GM12878 (cell line): Measurements from ENCODE around the gene CHTOP. TPM values are rescaled to one million over a fixed set of nuclear protein-coding genes. Genes with fewer than 3 reads are reported as not detected.

Source experiments
- BACH1 ChIP-seq: fragments of 450-650 bp; IDR thresholded peaks from 2 replicates; pipeline ENCODE4 v1.6.1; 2017; ENCODE audit warnings: mild to moderate bottlenecking, borderline replicate concordance
- CHD2 ChIP-seq: IDR thresholded peaks from 2 replicates; pipeline ENCODE4 v1.6.1; 2011; ENCODE audit warnings: low read depth, low read length, improper control_type of control experiment, borderline replicate concordance
- CREB1 ChIP-seq: IDR thresholded peaks from 2 replicates; pipeline ENCODE4 v1.6.1; 2012; ENCODE audit warnings: low read depth, mild to moderate bottlenecking, inconsistent platforms
- DPF2 ChIP-seq: fragments of 450-650 bp; IDR thresholded peaks from 2 replicates; pipeline ENCODE4 v1.6.1; 2017; ENCODE audit warnings: mild to moderate bottlenecking
- ELK1 ChIP-seq: IDR thresholded peaks from 2 replicates; pipeline ENCODE4 v1.6.1; 2012; ENCODE audit warnings: low read depth, low read length, improper control_type of control experiment
- EP300 ChIP-seq, 2 experiments: fragments of 150-350 bp in 1 of 2; IDR thresholded peaks; 2 replicates each; pipeline ENCODE4 v1.6.1; 2011 to 2012; ENCODE audit warnings: low read depth in 2 of 2, low read length in 2 of 2, borderline replicate concordance in 1 of 2, improper control_type of control experiment in 1 of 2, inconsistent platforms in 1 of 2; ENCODE audit not compliant: control insufficient read depth in 1 of 2
- GABPA ChIP-seq: IDR thresholded peaks from 2 replicates; pipeline ENCODE4 v1.6.1; 2014; ENCODE audit warnings: antibody characterized with exemption, low read depth, mild to moderate bottlenecking, inconsistent platforms
- IKZF2 ChIP-seq, 2 experiments: fragments of 450-650 bp; IDR thresholded peaks; 2 replicates each; pipeline ENCODE4 v1.6.1; 2017; ENCODE audit warnings: mild to moderate bottlenecking in 2 of 2, moderate library complexity in 2 of 2
- KLF5 ChIP-seq: fragments of 450-650 bp; IDR thresholded peaks from 2 replicates; pipeline ENCODE4 v1.6.1; 2014; ENCODE audit warnings: mild to moderate bottlenecking; ENCODE audit not compliant: partially characterized antibody
- MXI1 ChIP-seq: fragments of 150-350 bp; IDR thresholded peaks from 2 replicates; pipeline ENCODE4 v1.6.1; 2011; ENCODE audit warnings: low read depth, mild to moderate bottlenecking, inconsistent platforms, low read length, improper control_type of control experiment
- NR2C1 ChIP-seq: fragments of 450-650 bp; IDR thresholded peaks from 2 replicates; pipeline ENCODE4 v1.6.1; 2017; ENCODE audit warnings: antibody characterized with exemption, mild to moderate bottlenecking, moderate library complexity
- POLR2AphosphoS5 ChIP-seq: IDR thresholded peaks from 2 replicates; pipeline ENCODE4 v1.6.1; 2011; ENCODE audit warnings: mild to moderate bottlenecking, low read length, inconsistent platforms
- RELA ChIP-seq: fragments of 450-650 bp; IDR thresholded peaks from 2 replicates; pipeline ENCODE4 v1.8.0; 2014; ENCODE audit warnings: borderline replicate concordance; ENCODE audit not compliant: partially characterized antibody
- RUNX3 ChIP-seq: IDR thresholded peaks from 2 replicates; pipeline ENCODE4 v1.6.1; 2012; ENCODE audit warnings: low read length, inconsistent platforms
- SIX5 ChIP-seq: IDR thresholded peaks from 2 replicates; pipeline ENCODE4 v1.6.1; 2011; ENCODE audit warnings: mild to moderate bottlenecking, low read depth, low read length, moderate library complexity; ENCODE audit not compliant: severe bottlenecking
- STAT3 ChIP-seq: IDR thresholded peaks from 2 replicates; pipeline ENCODE4 v1.6.1; 2011; ENCODE audit warnings: low read depth, low read length, improper control_type of control experiment
- TAF1 ChIP-seq: IDR thresholded peaks from 2 replicates; pipeline ENCODE4 v1.6.1; 2011; ENCODE audit warnings: mild to moderate bottlenecking, low read depth, low read length, borderline replicate concordance
- YBX1 ChIP-seq: fragments of 450-650 bp; IDR thresholded peaks from 2 replicates; pipeline ENCODE4 v1.6.1; 2016; ENCODE audit warnings: antibody characterized with exemption
- ZBTB40 ChIP-seq: fragments of 450-650 bp; IDR thresholded peaks from 2 replicates; pipeline ENCODE4 v1.6.1; 2016; ENCODE audit warnings: mild to moderate bottlenecking, moderate library complexity, borderline replicate concordance
- ZNF384 ChIP-seq: IDR thresholded peaks from 2 replicates; pipeline ENCODE4 v1.6.1; 2012; ENCODE audit warnings: low read depth, mild to moderate bottlenecking, low read length, improper control_type of control experiment, borderline replicate concordance
- polyA plus RNA-seq, 11 experiments: library from polyadenylated mRNA; depleted of rRNA in 4 of 11; unstranded in 6 of 11; stranded (reverse) in 5 of 11; fragments of >200 nt; fragmentation: Nextera tagmentation in 4 of 11; fragmentation: Illumina TruSeq in 1 of 11; extraction: Ambion mirVana in 4 of 11; extraction: Trizol in 1 of 11; gene quantifications; 1 replicate in 1 of 11; 2 replicates in 10 of 11; pipeline versions ENCODE4 v1.2.1 to v1.2.3, GENCODE V29; 2011 to 2016; ENCODE audit warnings: inconsistent platforms in 2 of 11, missing spikeins in 2 of 11, low read depth in 1 of 11
- total RNA-seq, 4 experiments: library from RNA; depleted of rRNA in 3 of 4; stranded (reverse); fragments of >200 nt in 3 of 4; fragmentation: Illumina TruSeq in 1 of 4; extraction: Trizol in 1 of 4; gene quantifications; 2 replicates each; pipeline versions ENCODE4 v1.2.1 to v1.2.3, GENCODE V29; 2013 to 2021
- TF ChIP-seq, protein P1 (sequence below): fragments of 450-650 bp; IDR thresholded peaks from 2 replicates; pipeline ENCODE4 v1.6.1; 2017; ENCODE audit warnings: mild to moderate bottlenecking, moderate library complexity

CHTOP gene
- total and polyA plus RNA-seq, 10 of the 15 experiments (the other 5 are each of a cell fraction or from before 2014, with no cell fraction given): 8.4 to 93.8 (median 52.3) TPM

DNA sequence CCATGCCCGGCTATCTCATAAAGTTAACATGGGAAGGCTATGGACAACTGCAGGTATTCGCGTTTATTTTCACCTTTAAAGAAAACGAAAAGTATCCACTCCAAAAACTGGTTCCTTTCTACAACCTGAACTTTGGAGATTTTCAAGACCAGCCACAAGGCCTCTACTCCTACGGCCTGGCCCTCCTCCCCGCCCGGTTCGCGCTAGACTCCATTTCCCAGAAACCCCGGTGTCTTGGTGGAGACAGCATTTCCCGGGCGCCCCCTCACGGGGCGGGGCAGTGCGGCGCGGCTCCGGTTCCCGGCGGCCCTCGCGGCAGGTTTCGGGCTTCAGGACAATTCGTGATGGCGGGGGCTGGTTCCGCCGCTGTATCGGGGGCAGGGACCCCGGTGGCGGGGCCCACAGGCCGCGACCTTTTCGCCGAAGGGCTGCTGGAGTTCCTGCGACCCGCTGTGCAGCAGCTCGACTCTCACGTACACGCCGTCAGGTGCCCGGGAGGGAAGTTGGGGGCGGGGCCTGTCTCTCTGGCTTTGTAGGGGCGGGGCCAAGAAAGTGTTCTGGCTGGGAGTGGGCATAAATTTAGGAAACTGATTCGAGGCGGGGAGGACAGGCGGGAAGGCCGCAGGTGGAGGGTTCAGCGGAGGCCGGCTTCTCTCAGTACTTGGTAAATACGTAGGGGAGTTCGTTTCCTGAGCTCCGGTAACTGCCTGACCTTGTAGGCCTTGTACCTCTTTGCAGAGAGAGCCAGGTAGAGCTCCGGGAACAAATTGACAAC is 24.7 kb downstream of the CHTOP start, which contains the start of gene SNAPIN (continued):
- TF ChIP-seq ZBTB40 (peak; percentile 59; the same call in 1 of the 2 replicates), RUNX3 (peak; percentile 44; the same call in 1 of the 2 replicates), POLR2AphosphoS5 (peak; percentile 82), GABPA (peak; percentile 78), YBX1 (no peak), CHD2 (peak; percentile 61; the same call in 1 of the 2 replicates), CREB1 (peak; percentile 86), ZNF384 (0 out of 2 replicates have a peak, but pooled peaks have one; percentile 3), KLF5 (peak; percentile 27), ELK1 (peak; percentile 60; the same call in 1 of the 2 replicates), DPF2 (0 out of 2 replicates have a peak, but pooled peaks have one; percentile 16), IKZF2 (IDR thresholded peaks at IDR 0.05) (no peak), STAT3 (no peak), RELA (peak; percentile 64), TAF1 (peak; percentile 67; the same call in 1 of the 2 replicates), NR2C1 (peak; percentile 77), EP300 (IDR thresholded peaks at IDR 0.05; ENCODE audit: borderline replicate concordance in 1 of 2, control insufficient read depth in 1 of 2, low read depth in 2 of 2, low read length in 2 of 2) (0 out of 4 replicates have a peak, but pooled peaks of 1 of the 2 experiments have one; percentile 17), MXI1 (peak; percentile 49; the same call in 1 of the 2 replicates), BACH1 (0 out of 2 replicates have a peak, but pooled peaks have one; percentile 53), SIX5 (peak; percentile 83)
- TF ChIP-seq, protein P1, sequence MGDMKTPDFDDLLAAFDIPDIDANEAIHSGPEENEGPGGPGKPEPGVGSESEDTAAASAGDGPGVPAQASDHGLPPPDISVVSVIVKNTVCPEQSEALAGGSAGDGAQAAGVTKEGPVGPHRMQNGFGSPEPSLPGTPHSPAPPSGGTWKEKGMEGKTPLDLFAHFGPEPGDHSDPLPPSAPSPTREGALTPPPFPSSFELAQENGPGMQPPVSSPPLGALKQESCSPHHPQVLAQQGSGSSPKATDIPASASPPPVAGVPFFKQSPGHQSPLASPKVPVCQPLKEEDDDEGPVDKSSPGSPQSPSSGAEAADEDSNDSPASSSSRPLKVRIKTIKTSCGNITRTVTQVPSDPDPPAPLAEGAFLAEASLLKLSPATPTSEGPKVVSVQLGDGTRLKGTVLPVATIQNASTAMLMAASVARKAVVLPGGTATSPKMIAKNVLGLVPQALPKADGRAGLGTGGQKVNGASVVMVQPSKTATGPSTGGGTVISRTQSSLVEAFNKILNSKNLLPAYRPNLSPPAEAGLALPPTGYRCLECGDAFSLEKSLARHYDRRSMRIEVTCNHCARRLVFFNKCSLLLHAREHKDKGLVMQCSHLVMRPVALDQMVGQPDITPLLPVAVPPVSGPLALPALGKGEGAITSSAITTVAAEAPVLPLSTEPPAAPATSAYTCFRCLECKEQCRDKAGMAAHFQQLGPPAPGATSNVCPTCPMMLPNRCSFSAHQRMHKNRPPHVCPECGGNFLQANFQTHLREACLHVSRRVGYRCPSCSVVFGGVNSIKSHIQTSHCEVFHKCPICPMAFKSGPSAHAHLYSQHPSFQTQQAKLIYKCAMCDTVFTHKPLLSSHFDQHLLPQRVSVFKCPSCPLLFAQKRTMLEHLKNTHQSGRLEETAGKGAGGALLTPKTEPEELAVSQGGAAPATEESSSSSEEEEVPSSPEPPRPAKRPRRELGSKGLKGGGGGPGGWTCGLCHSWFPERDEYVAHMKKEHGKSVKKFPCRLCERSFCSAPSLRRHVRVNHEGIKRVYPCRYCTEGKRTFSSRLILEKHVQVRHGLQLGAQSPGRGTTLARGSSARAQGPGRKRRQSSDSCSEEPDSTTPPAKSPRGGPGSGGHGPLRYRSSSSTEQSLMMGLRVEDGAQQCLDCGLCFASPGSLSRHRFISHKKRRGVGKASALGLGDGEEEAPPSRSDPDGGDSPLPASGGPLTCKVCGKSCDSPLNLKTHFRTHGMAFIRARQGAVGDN: peak; percentile 61; the same call in 1 of the 2 replicates
